HEK293 (cell line): Measurements from ENCODE around the gene TTC6.

Experiments used
- CTCF ChIA-PET: fragments of 350-600 bp; formaldehyde crosslinking; extraction: SDS; loops from one replicate; lab custom pipeline; 2021; ENCODE audit warnings: antibody characterized with exemption; lab: Yijun Ruan, JAX
- POLR2A ChIA-PET: fragments of 300-600 bp; formaldehyde crosslinking; extraction: SDS; loops from one replicate; lab custom pipeline; 2020; ENCODE audit warnings: antibody characterized with exemption, inconsistent platforms; lab: Yijun Ruan, JAX
- H3K27ac ChIP-seq: fragments of 200-500 bp; sonication (Bioruptor generic); 2 replicates; pipeline ENCODE4 v1.5.1; 2014; ENCODE audit warnings: low read depth, low read length, control low read depth, inconsistent platforms; ENCODE audit errors: extremely low read depth
- H3K36me3 ChIP-seq, 2 experiments: fragments of 200-500 bp in 1 of 2; sonication (Bioruptor generic) in 1 of 2; 1 replicate in 1 of 2; 2 replicates in 1 of 2; pipeline ENCODE4 v1.5.1; 2014 to 2017; ENCODE audit warnings: inconsistent platforms in 2 of 2, low read length in 2 of 2; ENCODE audit not compliant: control insufficient read depth in 2 of 2, insufficient read depth in 1 of 2
- H3K4me1 ChIP-seq: fragments of 200-500 bp; sonication (Bioruptor generic); 2 replicates; pipeline ENCODE4 v1.5.1; 2014; ENCODE audit warnings: mild to moderate bottlenecking, low read length, inconsistent platforms; ENCODE audit not compliant: control insufficient read depth, insufficient read depth
- H3K4me3 ChIP-seq: 2 replicates; pipeline ENCODE4 v1.5.1; 2011; ENCODE audit warnings: low read depth, mild to moderate bottlenecking, control low read depth, low read length, moderate library complexity
- H3K9me3 ChIP-seq: fragments of 200-500 bp; sonication (Bioruptor generic); 2 replicates; pipeline ENCODE4 v1.5.1; 2014; ENCODE audit warnings: low read depth, low read length, inconsistent platforms; ENCODE audit not compliant: control insufficient read depth, insufficient read depth
- IKZF3 ChIP-seq: fragments of 450-650 bp; IDR thresholded peaks from 2 replicates; pipeline ENCODE4 v1.5.0; 2018; ENCODE audit warnings: missing biosample characterization, mild to moderate bottlenecking, missing genetic modification characterization, moderate library complexity
- KLF1 ChIP-seq: fragments of 450-650 bp; formaldehyde crosslinking; IDR thresholded peaks from 2 replicates; pipeline ENCODE4 v1.5.1; 2016; ENCODE audit warnings: missing biosample characterization, missing genetic modification characterization
- SP2 ChIP-seq: fragments of 450-650 bp; formaldehyde crosslinking; IDR thresholded peaks from 2 replicates; pipeline ENCODE4 v1.5.1; 2016; ENCODE audit warnings: missing biosample characterization, missing genetic modification characterization
- TRIM28 ChIP-seq: IDR thresholded peaks from 2 replicates; pipeline ENCODE4 v1.6.1; 2011; ENCODE audit warnings: low read length, control low read depth, borderline replicate concordance
- ZBTB11 ChIP-seq: fragments of 450-650 bp; formaldehyde crosslinking; conservative IDR thresholded peaks from 2 replicates; pipeline ENCODE4 v1.5.1; 2016; ENCODE audit warnings: low read depth, missing biosample characterization, missing genetic modification characterization
- ZBTB6 ChIP-seq: fragments of 450-650 bp; formaldehyde crosslinking; IDR thresholded peaks from 2 replicates; pipeline ENCODE4 v1.5.1; 2017; ENCODE audit warnings: missing biosample characterization, missing genetic modification characterization
- ZFP41 ChIP-seq: fragments of 450-650 bp; formaldehyde crosslinking; IDR thresholded peaks from 2 replicates; pipeline ENCODE4 v1.5.1; 2016; ENCODE audit warnings: missing biosample characterization, missing genetic modification characterization, borderline replicate concordance
- ZNF10 ChIP-seq: fragments of 450-650 bp; formaldehyde crosslinking; IDR thresholded peaks from 2 replicates; pipeline ENCODE4 v1.5.1; 2017; ENCODE audit warnings: missing biosample characterization, missing genetic modification characterization
- ZNF138 ChIP-seq: fragments of 450-650 bp; formaldehyde crosslinking; IDR thresholded peaks from 2 replicates; pipeline ENCODE4 v1.5.1; 2016; ENCODE audit warnings: missing biosample characterization, missing genetic modification characterization, borderline replicate concordance
- ZNF140 ChIP-seq: fragments of 450-650 bp; formaldehyde crosslinking; IDR thresholded peaks from 2 replicates; pipeline ENCODE4 v1.5.1; 2016; ENCODE audit warnings: missing biosample characterization, missing genetic modification characterization
- ZNF146 ChIP-seq: fragments of 450-650 bp; formaldehyde crosslinking; IDR thresholded peaks from 2 replicates; pipeline ENCODE4 v1.5.1; 2016; ENCODE audit warnings: missing biosample characterization, missing genetic modification characterization
- ZNF2 ChIP-seq: fragments of 450-650 bp; formaldehyde crosslinking; IDR thresholded peaks from 2 replicates; pipeline ENCODE4 v1.5.1; 2016; ENCODE audit warnings: missing biosample characterization, missing genetic modification characterization
- ZNF26 ChIP-seq: fragments of 450-650 bp; formaldehyde crosslinking; IDR thresholded peaks from 2 replicates; pipeline ENCODE4 v1.5.1; 2016; ENCODE audit warnings: missing biosample characterization, missing genetic modification characterization
- ZNF341 ChIP-seq: fragments of 450-650 bp; formaldehyde crosslinking; IDR thresholded peaks from 2 replicates; pipeline ENCODE4; 2016; ENCODE audit warnings: low read depth, missing biosample characterization, missing genetic modification characterization
- ZNF366 ChIP-seq: fragments of 450-650 bp; formaldehyde crosslinking; conservative IDR thresholded peaks from 2 replicates; pipeline ENCODE4 v1.5.1; 2016; ENCODE audit warnings: missing biosample characterization, missing genetic modification characterization
- ZNF398 ChIP-seq: fragments of 450-650 bp; formaldehyde crosslinking; IDR thresholded peaks from 2 replicates; pipeline ENCODE4 v1.5.1; 2017; ENCODE audit warnings: missing biosample characterization, missing genetic modification characterization
- ZNF501 ChIP-seq: fragments of 450-650 bp; formaldehyde crosslinking; IDR thresholded peaks from 2 replicates; pipeline ENCODE4 v1.5.1; 2016; ENCODE audit warnings: missing biosample characterization, missing genetic modification characterization
- ZNF544 ChIP-seq: fragments of 450-650 bp; formaldehyde crosslinking; IDR thresholded peaks from 2 replicates; pipeline ENCODE4 v1.5.0; 2017; ENCODE audit warnings: missing biosample characterization, missing genetic modification characterization
- ZNF548 ChIP-seq: fragments of 450-650 bp; formaldehyde crosslinking; IDR thresholded peaks from 2 replicates; pipeline ENCODE4 v1.5.1; 2016; ENCODE audit warnings: missing biosample characterization, missing genetic modification characterization
- ZNF558 ChIP-seq: fragments of 450-650 bp; formaldehyde crosslinking; IDR thresholded peaks from 2 replicates; pipeline ENCODE4 v1.5.1; 2016; ENCODE audit warnings: missing biosample characterization, missing genetic modification characterization
- ZNF623 ChIP-seq: fragments of 450-650 bp; formaldehyde crosslinking; IDR thresholded peaks from 2 replicates; pipeline ENCODE4 v1.5.1; 2016; ENCODE audit warnings: missing biosample characterization, missing genetic modification characterization
- ZNF654 ChIP-seq: fragments of 450-650 bp; formaldehyde crosslinking; IDR thresholded peaks from 2 replicates; pipeline ENCODE4 v1.5.1; 2016; ENCODE audit warnings: low read depth, missing biosample characterization, missing genetic modification characterization
- ZNF830 ChIP-seq: fragments of 450-650 bp; IDR thresholded peaks from 2 replicates; pipeline ENCODE4 v1.5.0; 2018; ENCODE audit warnings: missing biosample characterization, missing genetic modification characterization, low read depth, mild to moderate bottlenecking, moderate library complexity
- ZXDB ChIP-seq: fragments of 450-650 bp; formaldehyde crosslinking; IDR thresholded peaks from 2 replicates; pipeline ENCODE4 v1.5.1; 2016; ENCODE audit warnings: missing biosample characterization, missing genetic modification characterization

Gene TTC6

GRCh38 chr14:37593511-37594237 is 1.8 kb upstream of the TTC6 start (continued):
- TF ChIP-seq ZFP41 (no peak), ZNF138 (tag by site-specific recombination) (no peak), ZNF366 (0 out of 2 replicates have a peak, but pooled peaks have one; percentile 44), ZNF501 (tag by site-specific recombination) (no peak), ZNF398 (tag by site-specific recombination) (no peak), SP2 (tag by site-specific recombination) (no peak), ZNF2 (tag by site-specific recombination) (no peak), IKZF3 (tag by site-specific recombination) (peak; percentile 46), ZNF146 (tag by site-specific recombination) (no peak), ZNF544 (tag by site-specific recombination) (no peak), KLF1 (tag by site-specific recombination) (no peak), ZBTB11 (tag by site-specific recombination) (no peak)

GRCh38 chr14:37594238-37594970 is 1.0 kb upstream of the TTC6 start:
- H3K9me3 ChIP-seq, result no peaks in the 10 kb centered on the region
- ChIA-PET CTCF (interaction anchor here (0.7 to 2.8 kb wide), 14 partner anchors 11 to 362 kb away, joined by 3 to 15 read pairs (median 3); no protein-coding TSS in a partner anchor), POLR2A (interaction anchor here (0.6 to 2.0 kb wide), 4 partner anchors 26 to 337 kb away, joined by 3 to 6 read pairs (median 4); no protein-coding TSS in a partner anchor)
- peak overlapping the region; percentile 99 for H3K27ac ChIP-seq
- peak overlapping the region; percentile 75 for H3K4me3 ChIP-seq
- H3K4me1 ChIP-seq, result peaks cover 3% of the 10 kb centered on the region; the same call in 1 of the 2 replicates
- peaks cover 0 to 15% of the 10 kb centered on the region in 2 experiments; a peak in 1 of 3 replicates for H3K36me3 ChIP-seq
- TF ChIP-seq ZNF654 (tag by site-specific recombination) (peak; percentile 66), ZNF140 (tag by site-specific recombination) (no peak), ZNF341 (peak; percentile 79), ZNF398 (tag by site-specific recombination) (no peak), ZXDB (tag by site-specific recombination) (no peak), ZNF10 (tag by site-specific recombination) (no peak), ZNF548 (tag by site-specific recombination) (no peak), ZBTB6 (tag by site-specific recombination) (peak; percentile 83), ZNF623 (tag by site-specific recombination) (no peak), ZNF558 (no peak), ZNF830 (tag by site-specific recombination) (no peak), TRIM28 (no peak), KLF1 (tag by site-specific recombination) (no peak), ZNF26 (no peak)
